Lung (tissue), 12 donors: ENCODE data around the gene ACACA. TPM values are rescaled to one million over a fixed set of nuclear protein-coding genes. Genes with fewer than 3 reads are reported as not detected.

Experiments
- ATAC-seq: fragments of 200-7000 bp; cut with Tn5 transposase; one replicate; pipeline ENCODE4 v1.9.1; 2020; ENCODE audit warnings: moderate number of reproducible peaks; ENCODE audit not compliant: insufficient read depth, low FRiP score
- DNase-seq, 3 donors: peaks; one replicate each; pipeline ENCODE4 v3.0.0-alpha.2; 2013 to 2017
- H3K27ac ChIP-seq, 2 donors: one replicate each; pipeline ENCODE4 v1.5.1; 2013; ENCODE audit warnings: mild to moderate bottlenecking in 2 of 2, moderate library complexity in 2 of 2, control low read depth in 1 of 2, inconsistent platforms in 1 of 2, low read depth in 1 of 2, low read length in 1 of 2
- H3K27me3 ChIP-seq, 3 donors: one replicate each; pipeline ENCODE4 v1.5.1; 2013; ENCODE audit warnings: low read length in 2 of 3; ENCODE audit not compliant: control insufficient read depth in 3 of 3, insufficient read depth in 3 of 3
- H3K36me3 ChIP-seq, 4 donors: one replicate each; pipeline ENCODE4 v1.5.1; 2013; ENCODE audit warnings: low read length in 4 of 4, mild to moderate bottlenecking in 1 of 4, moderate library complexity in 1 of 4; ENCODE audit not compliant: control insufficient read depth in 4 of 4, insufficient read depth in 4 of 4
- H3K4me1 ChIP-seq, 5 donors: one replicate each; pipeline ENCODE4 v1.5.1; 2013; ENCODE audit warnings: low read length in 5 of 5, mild to moderate bottlenecking in 2 of 5, moderate library complexity in 1 of 5; ENCODE audit not compliant: control insufficient read depth in 5 of 5, insufficient read depth in 5 of 5
- H3K4me3 ChIP-seq: one replicate; pipeline ENCODE4 v1.5.1; 2013; ENCODE audit warnings: mild to moderate bottlenecking, control low read depth, moderate library complexity
- H3K9ac ChIP-seq, 2 donors: one replicate each; pipeline ENCODE4 v1.5.1; 2013; ENCODE audit warnings: low read length in 2 of 2, control low read depth in 1 of 2; ENCODE audit not compliant: insufficient read depth in 1 of 2
- H3K9me3 ChIP-seq, 4 donors: one replicate each; pipeline ENCODE4 v1.5.1; 2013; ENCODE audit warnings: low read length in 3 of 4, mild to moderate bottlenecking in 1 of 4, moderate library complexity in 1 of 4; ENCODE audit not compliant: control insufficient read depth in 4 of 4, insufficient read depth in 3 of 4
- WGBS, 2 donors: extraction: QIAGEN DNeasy Blood & Tissue Kit; methylation state at CpG; one replicate each; pipeline ENCODE4 v1.1.7; 2013; 5-methylcytosine and 5-hydroxymethylcytosine counted together
- polyA plus RNA-seq, 2 donors: library from polyadenylated mRNA; stranded (reverse); fragments of 200-250 nt; gene quantifications; one replicate each; pipeline ENCODE4 v1.2.1, GENCODE V29; 2013
- total RNA-seq, 2 donors: library from RNA; depleted of rRNA in 1 of 2; stranded (reverse); fragments of >200 nt in 1 of 2; gene quantifications; one replicate each; pipeline ENCODE4 v1.2.1, GENCODE V29; 2014 to 2021
- TF ChIP-seq, protein P1 (sequence below): IDR thresholded peaks from 2 replicates; pipeline ENCODE4 v1.5.1; 2012; ENCODE audit warnings: mild to moderate bottlenecking; ENCODE audit errors: control extremely low read depth, extremely low read depth
- donor health status: control.
- donor health status: control.
- donor health status: Bipolar disorder and iron deficiency.
- donor health status: healthy.
- donor health status: DM: yes; HTN: yes; CAD: no.

The ACACA gene
- total and polyA plus RNA-seq, 4 donors, result 26.0 to 111 (median 55.6) TPM

DNA sequence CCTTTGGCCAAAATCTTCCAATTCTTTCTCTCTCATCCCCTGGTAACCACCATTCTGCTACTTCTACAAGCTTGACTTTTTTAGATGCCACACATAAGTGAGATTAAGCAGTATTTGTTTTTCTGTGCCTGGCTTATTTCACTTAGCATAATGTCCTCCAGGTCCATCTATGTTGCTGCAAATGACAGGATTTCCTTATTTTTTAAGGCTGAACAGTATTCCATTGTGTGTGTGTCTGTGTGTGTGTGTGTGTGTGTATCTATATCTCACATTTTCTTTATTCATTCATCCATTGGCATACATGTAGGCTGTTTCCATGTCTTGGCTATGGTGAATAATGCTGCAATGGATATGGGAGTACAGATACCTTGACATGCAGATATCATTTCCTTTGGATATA, 6.1 kb downstream of the ACACA start:
- peaks cover 0 to 3% (median 0%) of the 10 kb centered on the region in 4 donors for H3K36me3 ChIP-seq
- TF ChIP-seq, protein P1, sequence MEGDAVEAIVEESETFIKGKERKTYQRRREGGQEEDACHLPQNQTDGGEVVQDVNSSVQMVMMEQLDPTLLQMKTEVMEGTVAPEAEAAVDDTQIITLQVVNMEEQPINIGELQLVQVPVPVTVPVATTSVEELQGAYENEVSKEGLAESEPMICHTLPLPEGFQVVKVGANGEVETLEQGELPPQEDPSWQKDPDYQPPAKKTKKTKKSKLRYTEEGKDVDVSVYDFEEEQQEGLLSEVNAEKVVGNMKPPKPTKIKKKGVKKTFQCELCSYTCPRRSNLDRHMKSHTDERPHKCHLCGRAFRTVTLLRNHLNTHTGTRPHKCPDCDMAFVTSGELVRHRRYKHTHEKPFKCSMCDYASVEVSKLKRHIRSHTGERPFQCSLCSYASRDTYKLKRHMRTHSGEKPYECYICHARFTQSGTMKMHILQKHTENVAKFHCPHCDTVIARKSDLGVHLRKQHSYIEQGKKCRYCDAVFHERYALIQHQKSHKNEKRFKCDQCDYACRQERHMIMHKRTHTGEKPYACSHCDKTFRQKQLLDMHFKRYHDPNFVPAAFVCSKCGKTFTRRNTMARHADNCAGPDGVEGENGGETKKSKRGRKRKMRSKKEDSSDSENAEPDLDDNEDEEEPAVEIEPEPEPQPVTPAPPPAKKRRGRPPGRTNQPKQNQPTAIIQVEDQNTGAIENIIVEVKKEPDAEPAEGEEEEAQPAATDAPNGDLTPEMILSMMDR, result no peak

DNA sequence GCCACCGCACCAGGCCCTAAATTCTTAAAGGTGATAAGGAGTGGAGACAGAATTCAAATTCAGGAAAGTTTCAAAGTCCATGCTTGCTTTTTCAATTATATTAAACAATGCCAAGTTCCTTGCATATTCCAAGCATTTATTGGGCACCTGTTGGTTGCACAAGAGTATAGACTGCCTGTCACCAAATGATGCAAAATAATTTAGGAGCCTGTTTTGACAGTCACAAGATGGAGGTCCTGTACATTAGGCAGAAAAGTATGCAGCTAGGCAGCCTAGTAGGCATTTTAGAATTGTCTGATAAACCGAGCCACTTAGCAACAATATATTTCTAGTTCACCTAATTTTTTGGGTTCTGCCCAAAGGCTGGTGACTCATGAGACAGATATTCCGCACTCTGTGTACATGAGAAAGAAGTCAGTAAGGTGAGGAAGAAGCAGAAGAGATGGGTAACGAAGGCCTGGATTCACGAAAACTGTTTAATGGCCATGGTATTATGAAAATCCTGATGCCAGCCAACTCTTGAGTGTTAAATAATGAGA, 7.3 kb downstream of the ACACA start:
- Histone ChIP-seq H3K4me3 (no peak overlapping the region), H3K9me3 (no peaks in the 10 kb centered on the region), H3K36me3 (peaks cover 0 to 3% (median 0%) of the 10 kb centered on the region in 4 donors), H3K27me3 (no peaks in the 10 kb centered on the region), H3K9ac (no peak overlapping the region), H3K27ac (no peak overlapping the region), H3K4me1 (no peaks in the 10 kb centered on the region)
- DNase-seq (no peak), ATAC-seq (no peak)
- 94 to 98% methylated on average over 5 of the region's 5 CpGs for WGBS, 2 donors
- TF ChIP-seq, protein P1, result no peak

More for the DNA sequence above, 6.1 kb downstream of the ACACA start:
- Histone ChIP-seq H3K9me3 (no peaks in the 10 kb centered on the region), H3K4me3 (no peak overlapping the region), H3K9ac (no peak overlapping the region), H3K27me3 (no peaks in the 10 kb centered on the region), H3K4me1 (peaks cover 0 to 7% (median 2%) of the 10 kb centered on the region in 5 donors), H3K27ac (no peak overlapping the region)
- no peak for DNase-seq
- ATAC-seq, result no peak

DNA sequence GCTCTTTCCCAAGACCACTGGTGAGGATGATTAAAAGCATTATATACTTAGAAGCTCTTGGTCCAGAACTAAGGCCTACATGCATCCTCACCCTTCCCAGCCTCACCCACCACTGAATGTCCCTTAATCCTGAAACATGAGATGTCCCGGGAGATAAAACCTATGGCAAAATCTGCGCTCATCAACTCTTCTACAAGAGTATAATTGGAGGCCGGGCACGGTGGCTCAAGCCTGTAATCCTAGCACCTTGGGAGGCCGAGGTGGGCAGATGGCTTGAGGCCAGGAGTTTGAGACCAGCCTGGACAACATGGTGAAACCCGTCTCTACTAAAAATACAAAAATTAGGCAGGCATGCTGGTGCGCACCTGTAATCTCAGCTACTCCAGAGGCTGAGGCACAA, 13.3 kb downstream of the ACACA start:
- no peaks in the 10 kb centered on the region for H3K36me3 ChIP-seq
- no peak overlapping the region for H3K27ac ChIP-seq
- no peaks in the 10 kb centered on the region for H3K27me3 ChIP-seq
- TF ChIP-seq, protein P1, result no peak
- H3K9ac ChIP-seq, result no peak overlapping the region
- no peaks in the 10 kb centered on the region for H3K9me3 ChIP-seq
- WGBS, 2 donors, result 96% methylated on average over 7 of the region's 7 CpGs
- H3K4me1 ChIP-seq, result peaks cover 0 to 9% (median 0%) of the 10 kb centered on the region in 5 donors
- ATAC-seq (no peak), DNase-seq (no peak)
- no peak overlapping the region for H3K4me3 ChIP-seq
